GM23338 (cell line): ENCODE data around the gene IGF2BP2. TPM values are rescaled to one million over a fixed set of nuclear protein-coding genes. Genes with fewer than 3 reads are reported as not detected.

Source experiments
- ATAC-seq: fragments of 200-7000 bp; cut with Tn5 transposase; 3 replicates; pipeline ENCODE4 v1.9.1; 2020
- DNase-seq: peaks from one replicate; pipeline ENCODE4 v3.0.0-alpha.2; 2015; ENCODE audit warnings: low spot score
- H2AFZ ChIP-seq: fragments of 200-600 bp; sonication (generic); 2 replicates; pipeline ENCODE4 v1.8.0; 2016; ENCODE audit warnings: antibody characterized with exemption, mild to moderate bottlenecking, moderate library complexity
- H3F3A ChIP-seq: fragments of 200-600 bp; sonication (generic); replicated peaks from 2 replicates; pipeline ENCODE4 v1.8.0; 2017; ENCODE audit warnings: antibody characterized with exemption, mixed run types, low read depth
- H3K27ac ChIP-seq: fragments of 200-600 bp; sonication (generic); 2 replicates; pipeline ENCODE4 v1.6.1; 2016; ENCODE audit warnings: low read depth
- H3K27me3 ChIP-seq: fragments of 200-600 bp; sonication (generic); 2 replicates; pipeline ENCODE4 v1.8.0; 2016; ENCODE audit warnings: mild to moderate bottlenecking, mixed run types, moderate library complexity; ENCODE audit not compliant: insufficient read depth
- H3K36me3 ChIP-seq: fragments of 200-600 bp; sonication (generic); 2 replicates; pipeline ENCODE4 v1.8.0; 2016; ENCODE audit warnings: mild to moderate bottlenecking; ENCODE audit not compliant: insufficient read depth
- H3K4me1 ChIP-seq: fragments of 200-600 bp; sonication (generic); 2 replicates; pipeline ENCODE4 v1.8.0; 2016; ENCODE audit warnings: mild to moderate bottlenecking, moderate library complexity; ENCODE audit not compliant: insufficient read depth
- H3K4me2 ChIP-seq: fragments of 200-600 bp; sonication (generic); 2 replicates; pipeline ENCODE4 v1.7.1; 2017; ENCODE audit warnings: mixed run types
- H3K4me3 ChIP-seq: fragments of 200-600 bp; sonication (generic); 2 replicates; pipeline ENCODE4 v1.6.1; 2016; ENCODE audit warnings: mixed run types
- H3K79me2 ChIP-seq: fragments of 200-600 bp; sonication (generic); replicated peaks from 2 replicates; pipeline ENCODE4 v1.8.0; 2017; ENCODE audit warnings: mild to moderate bottlenecking; ENCODE audit not compliant: insufficient read depth
- H3K9me2 ChIP-seq: fragments of 200-600 bp; sonication (generic); 2 replicates; pipeline ENCODE4 v1.8.0; 2017; ENCODE audit not compliant: insufficient read depth
- H4K20me1 ChIP-seq: fragments of 200-600 bp; sonication (generic); replicated peaks from 2 replicates; pipeline ENCODE4 v1.8.0; 2017; ENCODE audit warnings: mild to moderate bottlenecking; ENCODE audit not compliant: insufficient read depth
- H3K27ac Mint-ChIP-seq: 2 replicates; pipeline ENCODE4 v1.8.0; 2020; ENCODE audit warnings: inconsistent platforms, mild to moderate bottlenecking, moderate library complexity, mixed read lengths
- H3K27me3 Mint-ChIP-seq: 3 replicates; pipeline ENCODE4 v1.8.0; 2022; ENCODE audit warnings: low read depth, mild to moderate bottlenecking, moderate library complexity, mixed read lengths, inconsistent platforms; ENCODE audit not compliant: insufficient read depth, poor library complexity
- H3K36me3 Mint-ChIP-seq: 3 replicates; pipeline ENCODE4 v1.8.0; 2021; ENCODE audit warnings: low read depth, mild to moderate bottlenecking, inconsistent platforms, moderate library complexity, mixed read lengths
- H3K4me1 Mint-ChIP-seq: 3 replicates; pipeline ENCODE4 v1.8.0; 2020; ENCODE audit warnings: mild to moderate bottlenecking, inconsistent platforms, mixed read lengths
- H3K4me3 Mint-ChIP-seq: 3 replicates; pipeline ENCODE4 v1.8.0; 2021; ENCODE audit warnings: moderate library complexity, mild to moderate bottlenecking, inconsistent platforms, mixed read lengths
- H3K9me3 Mint-ChIP-seq: 3 replicates; pipeline ENCODE4 v1.8.0; 2020; ENCODE audit warnings: moderate library complexity, mild to moderate bottlenecking, inconsistent platforms, mixed read lengths
- EZH2 ChIP-seq: fragments of 200-600 bp; sonication (generic); IDR thresholded peaks from one replicate; pipeline ENCODE4 v1.8.0; 2017; ENCODE audit warnings: antibody characterized with exemption, mild to moderate bottlenecking, low read depth; ENCODE audit not compliant: unreplicated experiment
- EZH2phosphoT487 ChIP-seq: fragments of 200-600 bp; sonication (generic); IDR thresholded peaks from one replicate; pipeline ENCODE4 v1.8.1; 2018; ENCODE audit warnings: antibody characterized with exemption; ENCODE audit not compliant: unreplicated experiment
- JUNB ChIP-seq: IDR thresholded peaks from one replicate; pipeline ENCODE4 v1.6.1; 2016; ENCODE audit warnings: antibody characterized with exemption; ENCODE audit not compliant: unreplicated experiment
- POLR2AphosphoS5 ChIP-seq: IDR thresholded peaks from 2 replicates; pipeline ENCODE4 v1.6.1; 2016; ENCODE audit warnings: antibody characterized with exemption, low read depth
- STAT1 ChIP-seq: IDR thresholded peaks from one replicate; pipeline ENCODE4 v1.6.1; 2016; ENCODE audit warnings: antibody characterized with exemption; ENCODE audit not compliant: unreplicated experiment
- ZNF114 ChIP-seq: fragments of 250-450 bp; sonication (Bioruptor Pico); IDR thresholded peaks from 2 replicates; pipeline ENCODE4 v1.5.0; 2020; ENCODE audit warnings: mild to moderate bottlenecking, moderate library complexity
- ZNF331 ChIP-seq: fragments of 250-450 bp; sonication (Bioruptor Pico); IDR thresholded peaks from 2 replicates; pipeline ENCODE4 v1.5.0; 2020; ENCODE audit warnings: low read depth, mild to moderate bottlenecking, moderate library complexity
- polyA plus RNA-seq: library from polyadenylated mRNA; unstranded; fragments of >200 nt; fragmentation: Nextera tagmentation; extraction: Ambion mirVana; gene quantifications from 2 replicates; pipeline ENCODE4 v1.2.1, GENCODE V29; 2016
- total RNA-seq: library from RNA; depleted of rRNA; stranded (reverse); fragments of >200 nt; shearing (Covaris generic); gene quantifications from 2 replicates; pipeline ENCODE4 v1.2.3, GENCODE V29; 2014
- TF ChIP-seq, protein P1 (sequence below): IDR thresholded peaks from one replicate; pipeline ENCODE4 v1.6.1; 2018; ENCODE audit warnings: antibody characterized with exemption; ENCODE audit not compliant: unreplicated experiment
- TF ChIP-seq, protein P2 (sequence below): fragments of 250-450 bp; sonication (Bioruptor Pico); IDR thresholded peaks from 2 replicates; pipeline ENCODE4 v1.5.0; 2020; ENCODE audit warnings: mild to moderate bottlenecking, moderate library complexity
- TF ChIP-seq, protein P3 (sequence below), 2 experiments: fragments of 200-600 bp in 1 of 2; sonication (generic) in 1 of 2; conservative IDR thresholded peaks; 2 replicates each; pipeline versions ENCODE4 v1.5.1 to v1.6.1; 2016 to 2017; ENCODE audit warnings: antibody characterized with exemption in 2 of 2, low read depth in 2 of 2, mild to moderate bottlenecking in 2 of 2, moderate library complexity in 1 of 2

Gene IGF2BP2
- total and polyA plus RNA-seq, 2 experiments from 2014 or later, result 82.9 to 84.5 TPM

DNA sequence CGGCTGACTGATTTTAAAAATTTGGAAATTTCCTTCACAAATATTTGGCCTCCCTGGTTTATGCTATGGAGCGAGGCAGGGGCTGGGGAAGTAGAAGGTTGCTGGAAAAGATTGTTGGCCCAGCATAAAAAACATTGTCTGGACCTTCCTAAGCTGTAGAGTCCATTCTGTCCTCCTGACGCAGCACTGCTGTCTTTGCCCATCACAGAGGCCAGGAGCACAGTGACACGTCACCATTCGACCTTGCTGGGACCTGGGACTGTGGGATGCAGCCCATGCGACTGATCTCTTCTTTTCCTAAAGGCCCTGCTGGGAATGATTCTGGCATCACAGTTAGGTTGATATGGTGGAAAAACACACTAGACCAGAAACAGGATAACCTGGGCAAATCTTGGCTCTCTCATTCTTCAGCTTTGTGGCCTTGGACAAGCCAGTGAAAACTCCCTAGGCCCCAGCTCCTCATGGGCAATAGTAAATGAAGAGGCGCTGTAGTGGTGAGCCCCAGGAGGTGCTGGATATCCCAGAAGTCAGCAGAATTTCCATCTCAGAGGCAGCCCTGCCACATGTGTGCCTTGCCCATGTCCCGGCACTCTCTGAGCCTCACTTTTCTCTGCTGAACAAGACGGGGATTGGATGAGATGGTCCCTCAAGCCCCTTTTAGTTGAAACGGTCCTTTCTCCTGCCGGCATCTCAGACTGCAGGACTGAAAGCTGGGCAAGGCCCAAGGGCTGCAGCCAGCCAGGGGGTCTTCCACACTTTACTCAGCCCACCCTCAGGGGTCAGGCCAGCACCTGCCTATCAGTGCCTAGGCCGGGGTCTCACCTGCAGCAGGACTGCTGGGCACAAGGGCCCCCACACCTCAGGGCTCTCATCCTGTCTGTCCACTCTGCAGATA lies 169.2 kb downstream of the IGF2BP2 start:
- Histone ChIP-seq H3K4me1 (peaks cover 1% of the 10 kb centered on the region; the same call in 1 of the 2 replicates), H3K27me3 (no peaks in the 10 kb centered on the region), H3F3A (peaks cover 3% of the 10 kb centered on the region; the same call in 1 of the 2 replicates), H3K79me2 (no peaks in the 10 kb centered on the region), H3K9me2 (no peaks in the 10 kb centered on the region), H4K20me1 (no peaks in the 10 kb centered on the region; the same call in none of the 2 replicates), H3K36me3 (peaks cover 18% of the 10 kb centered on the region), H2AFZ (no peak overlapping the region), H3K4me2 (no peak overlapping the region), H3K27ac (0 out of 2 replicates have a peak overlapping the region, but pooled peaks have one; percentile 6), H3K4me3 (no peak overlapping the region)
- no peaks in the 10 kb centered on the region for H3K9me3 Mint-ChIP-seq
- DNase-seq (no peak), ATAC-seq (no peak)
- H3K36me3 Mint-ChIP-seq, result peaks cover 73% of the 10 kb centered on the region
- no peak overlapping the region for H3K27ac Mint-ChIP-seq
- H3K27me3 Mint-ChIP-seq, result peaks cover 28% of the 10 kb centered on the region
- TF ChIP-seq EZH2, result no peak
- TF ChIP-seq ZNF114 (CRISPR knock-in tag), result no peak
- no peak for TF ChIP-seq JUNB
- no peak for TF ChIP-seq ZNF331
- peaks cover 2% of the 10 kb centered on the region for H3K4me1 Mint-ChIP-seq
- H3K4me3 Mint-ChIP-seq, result no peak overlapping the region

DNA sequence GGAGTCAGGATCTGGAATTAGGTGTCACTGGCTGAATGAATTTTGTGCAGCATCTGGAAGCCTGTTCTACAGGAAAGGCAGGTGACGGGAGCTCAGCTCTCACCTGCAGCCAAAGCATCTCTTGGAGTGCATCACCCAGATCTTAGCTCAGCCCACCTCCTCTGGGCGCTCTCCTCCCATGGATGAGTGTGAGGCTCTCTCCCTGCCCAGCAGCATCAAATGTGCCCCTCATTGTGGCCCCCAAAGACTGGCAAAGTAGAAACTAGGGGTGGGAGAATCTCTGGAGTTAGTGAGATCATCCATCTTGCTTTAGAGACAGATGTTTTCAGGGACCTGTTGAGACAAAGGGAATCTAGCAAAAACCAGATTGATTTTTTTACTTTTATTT lies 170.1 kb downstream of the IGF2BP2 start:
- H3K4me3 Mint-ChIP-seq, result no peak overlapping the region
- Histone ChIP-seq H2AFZ (no peak overlapping the region), H3K4me3 (no peak overlapping the region), H3K36me3 (peaks cover 26% of the 10 kb centered on the region), H3F3A (no peaks in the 10 kb centered on the region), H4K20me1 (no peaks in the 10 kb centered on the region; the same call in 1 of the 2 replicates), H3K27ac (no peak overlapping the region), H3K27me3 (no peaks in the 10 kb centered on the region), H3K4me1 (no peaks in the 10 kb centered on the region), H3K4me2 (no peak overlapping the region), H3K79me2 (no peaks in the 10 kb centered on the region), H3K9me2 (no peaks in the 10 kb centered on the region)
- H3K4me1 Mint-ChIP-seq, result no peaks in the 10 kb centered on the region; the same call in 2 of the 3 replicates
- H3K27me3 Mint-ChIP-seq, result peaks cover 31% of the 10 kb centered on the region
- no peak overlapping the region for H3K27ac Mint-ChIP-seq
- H3K9me3 Mint-ChIP-seq, result no peaks in the 10 kb centered on the region
- ATAC-seq (no peak), DNase-seq (no peak)
- H3K36me3 Mint-ChIP-seq, result peaks cover 82% of the 10 kb centered on the region
- no peak for TF ChIP-seq POLR2AphosphoS5
- TF ChIP-seq, protein P1, sequence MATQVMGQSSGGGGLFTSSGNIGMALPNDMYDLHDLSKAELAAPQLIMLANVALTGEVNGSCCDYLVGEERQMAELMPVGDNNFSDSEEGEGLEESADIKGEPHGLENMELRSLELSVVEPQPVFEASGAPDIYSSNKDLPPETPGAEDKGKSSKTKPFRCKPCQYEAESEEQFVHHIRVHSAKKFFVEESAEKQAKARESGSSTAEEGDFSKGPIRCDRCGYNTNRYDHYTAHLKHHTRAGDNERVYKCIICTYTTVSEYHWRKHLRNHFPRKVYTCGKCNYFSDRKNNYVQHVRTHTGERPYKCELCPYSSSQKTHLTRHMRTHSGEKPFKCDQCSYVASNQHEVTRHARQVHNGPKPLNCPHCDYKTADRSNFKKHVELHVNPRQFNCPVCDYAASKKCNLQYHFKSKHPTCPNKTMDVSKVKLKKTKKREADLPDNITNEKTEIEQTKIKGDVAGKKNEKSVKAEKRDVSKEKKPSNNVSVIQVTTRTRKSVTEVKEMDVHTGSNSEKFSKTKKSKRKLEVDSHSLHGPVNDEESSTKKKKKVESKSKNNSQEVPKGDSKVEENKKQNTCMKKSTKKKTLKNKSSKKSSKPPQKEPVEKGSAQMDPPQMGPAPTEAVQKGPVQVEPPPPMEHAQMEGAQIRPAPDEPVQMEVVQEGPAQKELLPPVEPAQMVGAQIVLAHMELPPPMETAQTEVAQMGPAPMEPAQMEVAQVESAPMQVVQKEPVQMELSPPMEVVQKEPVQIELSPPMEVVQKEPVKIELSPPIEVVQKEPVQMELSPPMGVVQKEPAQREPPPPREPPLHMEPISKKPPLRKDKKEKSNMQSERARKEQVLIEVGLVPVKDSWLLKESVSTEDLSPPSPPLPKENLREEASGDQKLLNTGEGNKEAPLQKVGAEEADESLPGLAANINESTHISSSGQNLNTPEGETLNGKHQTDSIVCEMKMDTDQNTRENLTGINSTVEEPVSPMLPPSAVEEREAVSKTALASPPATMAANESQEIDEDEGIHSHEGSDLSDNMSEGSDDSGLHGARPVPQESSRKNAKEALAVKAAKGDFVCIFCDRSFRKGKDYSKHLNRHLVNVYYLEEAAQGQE, result no peak
- TF ChIP-seq, protein P2, sequence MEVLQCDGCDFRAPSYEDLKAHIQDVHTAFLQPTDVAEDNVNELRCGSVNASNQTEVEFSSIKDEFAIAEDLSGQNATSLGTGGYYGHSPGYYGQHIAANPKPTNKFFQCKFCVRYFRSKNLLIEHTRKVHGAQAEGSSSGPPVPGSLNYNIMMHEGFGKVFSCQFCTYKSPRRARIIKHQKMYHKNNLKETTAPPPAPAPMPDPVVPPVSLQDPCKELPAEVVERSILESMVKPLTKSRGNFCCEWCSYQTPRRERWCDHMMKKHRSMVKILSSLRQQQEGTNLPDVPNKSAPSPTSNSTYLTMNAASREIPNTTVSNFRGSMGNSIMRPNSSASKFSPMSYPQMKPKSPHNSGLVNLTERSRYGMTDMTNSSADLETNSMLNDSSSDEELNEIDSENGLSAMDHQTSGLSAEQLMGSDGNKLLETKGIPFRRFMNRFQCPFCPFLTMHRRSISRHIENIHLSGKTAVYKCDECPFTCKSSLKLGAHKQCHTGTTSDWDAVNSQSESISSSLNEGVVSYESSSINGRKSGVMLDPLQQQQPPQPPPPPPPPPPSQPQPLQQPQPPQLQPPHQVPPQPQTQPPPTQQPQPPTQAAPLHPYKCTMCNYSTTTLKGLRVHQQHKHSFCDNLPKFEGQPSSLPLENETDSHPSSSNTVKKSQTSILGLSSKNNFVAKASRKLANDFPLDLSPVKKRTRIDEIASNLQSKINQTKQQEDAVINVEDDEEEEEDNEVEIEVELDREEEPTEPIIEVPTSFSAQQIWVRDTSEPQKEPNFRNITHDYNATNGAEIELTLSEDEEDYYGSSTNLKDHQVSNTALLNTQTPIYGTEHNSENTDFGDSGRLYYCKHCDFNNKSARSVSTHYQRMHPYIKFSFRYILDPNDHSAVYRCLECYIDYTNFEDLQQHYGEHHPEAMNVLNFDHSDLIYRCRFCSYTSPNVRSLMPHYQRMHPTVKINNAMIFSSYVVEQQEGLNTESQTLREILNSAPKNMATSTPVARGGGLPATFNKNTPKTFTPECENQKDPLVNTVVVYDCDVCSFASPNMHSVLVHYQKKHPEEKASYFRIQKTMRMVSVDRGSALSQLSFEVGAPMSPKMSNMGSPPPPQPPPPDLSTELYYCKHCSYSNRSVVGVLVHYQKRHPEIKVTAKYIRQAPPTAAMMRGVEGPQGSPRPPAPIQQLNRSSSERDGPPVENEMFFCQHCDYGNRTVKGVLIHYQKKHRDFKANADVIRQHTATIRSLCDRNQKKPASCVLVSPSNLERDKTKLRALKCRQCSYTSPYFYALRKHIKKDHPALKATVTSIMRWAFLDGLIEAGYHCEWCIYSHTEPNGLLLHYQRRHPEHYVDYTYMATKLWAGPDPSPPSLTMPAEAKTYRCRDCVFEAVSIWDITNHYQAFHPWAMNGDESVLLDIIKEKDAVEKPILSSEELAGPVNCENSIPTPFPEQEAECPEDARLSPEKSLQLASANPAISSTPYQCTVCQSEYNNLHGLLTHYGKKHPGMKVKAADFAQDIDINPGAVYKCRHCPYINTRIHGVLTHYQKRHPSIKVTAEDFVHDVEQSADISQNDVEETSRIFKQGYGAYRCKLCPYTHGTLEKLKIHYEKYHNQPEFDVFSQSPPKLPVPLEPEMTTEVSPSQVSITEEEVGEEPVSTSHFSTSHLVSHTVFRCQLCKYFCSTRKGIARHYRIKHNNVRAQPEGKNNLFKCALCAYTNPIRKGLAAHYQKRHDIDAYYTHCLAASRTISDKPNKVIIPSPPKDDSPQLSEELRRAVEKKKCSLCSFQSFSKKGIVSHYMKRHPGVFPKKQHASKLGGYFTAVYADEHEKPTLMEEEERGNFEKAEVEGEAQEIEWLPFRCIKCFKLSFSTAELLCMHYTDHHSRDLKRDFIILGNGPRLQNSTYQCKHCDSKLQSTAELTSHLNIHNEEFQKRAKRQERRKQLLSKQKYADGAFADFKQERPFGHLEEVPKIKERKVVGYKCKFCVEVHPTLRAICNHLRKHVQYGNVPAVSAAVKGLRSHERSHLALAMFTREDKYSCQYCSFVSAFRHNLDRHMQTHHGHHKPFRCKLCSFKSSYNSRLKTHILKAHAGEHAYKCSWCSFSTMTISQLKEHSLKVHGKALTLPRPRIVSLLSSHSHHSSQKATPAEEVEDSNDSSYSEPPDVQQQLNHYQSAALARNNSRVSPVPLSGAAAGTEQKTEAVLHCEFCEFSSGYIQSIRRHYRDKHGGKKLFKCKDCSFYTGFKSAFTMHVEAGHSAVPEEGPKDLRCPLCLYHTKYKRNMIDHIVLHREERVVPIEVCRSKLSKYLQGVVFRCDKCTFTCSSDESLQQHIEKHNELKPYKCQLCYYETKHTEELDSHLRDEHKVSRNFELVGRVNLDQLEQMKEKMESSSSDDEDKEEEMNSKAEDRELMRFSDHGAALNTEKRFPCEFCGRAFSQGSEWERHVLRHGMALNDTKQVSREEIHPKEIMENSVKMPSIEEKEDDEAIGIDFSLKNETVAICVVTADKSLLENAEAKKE (CRISPR knock-in tag), result no peak
- no peak for TF ChIP-seq EZH2phosphoT487
- TF ChIP-seq, protein P3, sequence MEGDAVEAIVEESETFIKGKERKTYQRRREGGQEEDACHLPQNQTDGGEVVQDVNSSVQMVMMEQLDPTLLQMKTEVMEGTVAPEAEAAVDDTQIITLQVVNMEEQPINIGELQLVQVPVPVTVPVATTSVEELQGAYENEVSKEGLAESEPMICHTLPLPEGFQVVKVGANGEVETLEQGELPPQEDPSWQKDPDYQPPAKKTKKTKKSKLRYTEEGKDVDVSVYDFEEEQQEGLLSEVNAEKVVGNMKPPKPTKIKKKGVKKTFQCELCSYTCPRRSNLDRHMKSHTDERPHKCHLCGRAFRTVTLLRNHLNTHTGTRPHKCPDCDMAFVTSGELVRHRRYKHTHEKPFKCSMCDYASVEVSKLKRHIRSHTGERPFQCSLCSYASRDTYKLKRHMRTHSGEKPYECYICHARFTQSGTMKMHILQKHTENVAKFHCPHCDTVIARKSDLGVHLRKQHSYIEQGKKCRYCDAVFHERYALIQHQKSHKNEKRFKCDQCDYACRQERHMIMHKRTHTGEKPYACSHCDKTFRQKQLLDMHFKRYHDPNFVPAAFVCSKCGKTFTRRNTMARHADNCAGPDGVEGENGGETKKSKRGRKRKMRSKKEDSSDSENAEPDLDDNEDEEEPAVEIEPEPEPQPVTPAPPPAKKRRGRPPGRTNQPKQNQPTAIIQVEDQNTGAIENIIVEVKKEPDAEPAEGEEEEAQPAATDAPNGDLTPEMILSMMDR (conservative IDR thresholded peaks at IDR 0.05; ENCODE audit: low read depth in 2 of 2), result no peak
- no peak for TF ChIP-seq STAT1
